Neutrophil (primary cell): ENCODE data around the gene GTF3C5.

Experiments
- H3K27ac ChIP-seq: fragments of 200-600 bp; sonication (generic); 2 replicates; pipeline ENCODE4 v1.5.1; 2016; ENCODE audit warnings: mild to moderate bottlenecking, moderate library complexity
- H3K27me3 ChIP-seq: fragments of 200-600 bp; sonication (generic); 2 replicates; pipeline ENCODE4 v1.6.0; 2016; ENCODE audit warnings: mild to moderate bottlenecking
- H3K36me3 ChIP-seq: fragments of 200-600 bp; sonication (generic); 2 replicates; pipeline ENCODE4 v1.5.1; 2017
- H3K4me1 ChIP-seq, 2 experiments: fragments of 200-600 bp in 1 of 2; sonication (generic) in 1 of 2; 1 replicate in 1 of 2; 2 replicates in 1 of 2; pipeline versions ENCODE4 v1.5.1 to v1.6.1; 2013 to 2016; ENCODE audit warnings: low read depth in 1 of 2, low read length in 1 of 2, mild to moderate bottlenecking in 1 of 2, moderate library complexity in 1 of 2; ENCODE audit not compliant: control insufficient read depth in 1 of 2, insufficient read depth in 1 of 2
- H3K4me3 ChIP-seq, 2 experiments: fragments of 200-600 bp in 1 of 2; sonication (generic) in 1 of 2; 1 replicate in 1 of 2; 2 replicates in 1 of 2; pipeline ENCODE4 v1.5.1; 2013 to 2016; ENCODE audit warnings: low read depth in 1 of 2, low read length in 1 of 2, mild to moderate bottlenecking in 1 of 2, moderate library complexity in 1 of 2
- H3K9me3 ChIP-seq: fragments of 200-600 bp; sonication (generic); 2 replicates; pipeline ENCODE4 v1.5.1; 2016
- TF ChIP-seq, protein P1 (sequence below): fragments of 200-600 bp; sonication (generic); IDR thresholded peaks from 2 replicates; pipeline ENCODE4 v1.5.1; 2016; ENCODE audit warnings: antibody characterized with exemption

The GTF3C5 gene

GRCh38 chr9:133094842-133095393 is 64.1 kb downstream of the GTF3C5 start:
- Histone ChIP-seq H3K27me3 (no peaks in the 10 kb centered on the region), H3K4me1 (no peaks in the 10 kb centered on the region), H3K36me3 (no peaks in the 10 kb centered on the region), H3K27ac (no peak overlapping the region), H3K9me3 (no peaks in the 10 kb centered on the region), H3K4me3 (no peak overlapping the region)
- TF ChIP-seq, protein P1, sequence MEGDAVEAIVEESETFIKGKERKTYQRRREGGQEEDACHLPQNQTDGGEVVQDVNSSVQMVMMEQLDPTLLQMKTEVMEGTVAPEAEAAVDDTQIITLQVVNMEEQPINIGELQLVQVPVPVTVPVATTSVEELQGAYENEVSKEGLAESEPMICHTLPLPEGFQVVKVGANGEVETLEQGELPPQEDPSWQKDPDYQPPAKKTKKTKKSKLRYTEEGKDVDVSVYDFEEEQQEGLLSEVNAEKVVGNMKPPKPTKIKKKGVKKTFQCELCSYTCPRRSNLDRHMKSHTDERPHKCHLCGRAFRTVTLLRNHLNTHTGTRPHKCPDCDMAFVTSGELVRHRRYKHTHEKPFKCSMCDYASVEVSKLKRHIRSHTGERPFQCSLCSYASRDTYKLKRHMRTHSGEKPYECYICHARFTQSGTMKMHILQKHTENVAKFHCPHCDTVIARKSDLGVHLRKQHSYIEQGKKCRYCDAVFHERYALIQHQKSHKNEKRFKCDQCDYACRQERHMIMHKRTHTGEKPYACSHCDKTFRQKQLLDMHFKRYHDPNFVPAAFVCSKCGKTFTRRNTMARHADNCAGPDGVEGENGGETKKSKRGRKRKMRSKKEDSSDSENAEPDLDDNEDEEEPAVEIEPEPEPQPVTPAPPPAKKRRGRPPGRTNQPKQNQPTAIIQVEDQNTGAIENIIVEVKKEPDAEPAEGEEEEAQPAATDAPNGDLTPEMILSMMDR, result no peak

DNA sequence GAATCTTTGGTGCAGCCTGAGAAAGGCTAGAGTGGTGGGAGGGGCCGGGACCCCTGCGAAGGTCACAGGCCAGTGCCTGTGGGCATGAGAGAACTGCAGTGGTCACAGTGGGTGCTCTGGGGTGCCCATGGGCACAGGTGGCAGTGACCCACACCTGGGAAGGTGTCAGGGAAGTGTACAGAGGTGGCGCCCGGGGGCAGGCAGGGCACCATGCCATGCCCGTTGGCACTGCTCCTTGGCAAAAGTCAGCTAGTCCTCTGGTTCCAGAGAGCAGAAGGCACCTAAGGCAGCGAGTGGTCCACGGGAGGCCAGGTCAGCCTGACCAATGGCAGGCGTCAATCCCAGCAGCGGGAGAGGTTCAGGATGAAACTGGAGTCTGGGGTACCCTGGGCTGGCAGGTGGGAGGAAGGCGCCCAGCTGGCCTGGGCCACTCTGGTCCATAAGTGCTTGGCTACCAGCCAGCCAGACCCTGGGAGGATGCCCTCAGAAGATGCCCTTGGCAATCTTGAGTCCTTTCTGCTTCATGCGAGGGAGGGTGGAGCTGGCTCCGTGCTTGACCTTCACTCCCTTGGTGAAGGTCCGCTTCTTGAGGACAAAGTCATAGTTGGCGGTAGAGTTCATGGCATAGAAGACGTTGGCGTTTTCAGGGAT is 67.4 kb downstream of the GTF3C5 start:
- no peaks in the 10 kb centered on the region for H3K4me1 ChIP-seq
- H3K4me3 ChIP-seq, result no peak overlapping the region
- no peaks in the 10 kb centered on the region for H3K27me3 ChIP-seq
- no peaks in the 10 kb centered on the region for H3K9me3 ChIP-seq
- H3K27ac ChIP-seq, result no peak overlapping the region
- TF ChIP-seq, protein P1, result no peak
- peaks cover 3% of the 10 kb centered on the region for H3K36me3 ChIP-seq

GRCh38 chr9:133098871-133099270 is 68.1 kb downstream of the GTF3C5 start:
- Histone ChIP-seq H3K27me3 (no peaks in the 10 kb centered on the region), H3K27ac (no peak overlapping the region), H3K4me1 (no peaks in the 10 kb centered on the region), H3K36me3 (peaks cover 3% of the 10 kb centered on the region), H3K4me3 (no peak overlapping the region), H3K9me3 (no peaks in the 10 kb centered on the region)
- TF ChIP-seq, protein P1, result no peak

GRCh38 chr9:133099726-133100505 is 69.1 kb downstream of the GTF3C5 start:
- H3K4me1 ChIP-seq, result no peaks in the 10 kb centered on the region
- H3K4me3 ChIP-seq, result no peak overlapping the region
- no peaks in the 10 kb centered on the region for H3K9me3 ChIP-seq
- H3K27ac ChIP-seq, result no peak overlapping the region
- H3K36me3 ChIP-seq, result peaks cover 3% of the 10 kb centered on the region
- H3K27me3 ChIP-seq, result no peaks in the 10 kb centered on the region
- TF ChIP-seq, protein P1, result no peak

DNA sequence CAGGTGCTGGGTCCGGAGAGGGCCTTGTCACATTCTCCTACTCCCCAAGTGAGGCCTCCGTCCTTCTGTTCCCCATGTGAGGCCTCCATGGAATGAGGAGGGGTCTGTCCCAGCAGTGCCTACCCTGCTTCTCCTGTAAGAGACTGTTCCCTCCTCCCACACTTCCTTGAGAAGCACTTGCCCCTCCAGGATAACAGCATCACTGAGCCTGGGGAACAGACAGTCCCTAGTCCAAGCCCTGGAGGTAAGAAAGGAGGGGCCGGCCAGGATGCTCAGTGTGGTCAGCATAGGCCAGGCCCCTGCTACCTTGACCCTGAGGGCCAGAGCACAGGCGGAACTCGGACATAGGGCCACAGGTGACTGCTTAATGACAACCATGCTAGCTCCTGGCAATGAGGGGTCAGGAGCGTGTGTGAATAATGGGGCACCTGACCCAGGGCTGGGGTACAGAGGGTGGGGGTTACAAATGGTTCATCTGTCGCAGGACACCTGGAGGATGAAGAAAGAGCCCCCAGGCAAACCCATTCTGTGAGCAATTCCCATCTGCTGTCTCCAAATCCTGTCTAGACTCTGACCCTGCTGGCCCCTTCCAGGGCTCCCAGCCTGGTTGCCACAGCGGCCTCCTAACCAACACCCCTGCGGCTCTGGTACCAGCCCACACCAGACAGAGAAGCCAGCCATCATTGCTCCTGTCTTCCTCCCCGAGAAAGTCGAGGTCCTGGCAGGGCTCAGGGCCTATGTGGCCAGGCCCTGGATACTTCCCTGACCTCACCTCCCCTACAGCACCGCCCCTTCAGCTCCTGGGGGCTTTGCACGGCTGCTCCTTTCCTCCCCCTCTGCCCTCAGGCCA is 69.9 kb downstream of the GTF3C5 start:
- H3K36me3 ChIP-seq, result peaks cover 3% of the 10 kb centered on the region
- no peak overlapping the region for H3K4me3 ChIP-seq
- TF ChIP-seq, protein P1, result no peak

More for the DNA sequence above, 69.9 kb downstream of the GTF3C5 start:
- no peaks in the 10 kb centered on the region for H3K27me3 ChIP-seq
- H3K4me1 ChIP-seq, result no peaks in the 10 kb centered on the region
- no peaks in the 10 kb centered on the region for H3K9me3 ChIP-seq
- H3K27ac ChIP-seq, result no peak overlapping the region
